ENCODE measurements around the gene TCEANC.

Gene TCEANC

DNA sequence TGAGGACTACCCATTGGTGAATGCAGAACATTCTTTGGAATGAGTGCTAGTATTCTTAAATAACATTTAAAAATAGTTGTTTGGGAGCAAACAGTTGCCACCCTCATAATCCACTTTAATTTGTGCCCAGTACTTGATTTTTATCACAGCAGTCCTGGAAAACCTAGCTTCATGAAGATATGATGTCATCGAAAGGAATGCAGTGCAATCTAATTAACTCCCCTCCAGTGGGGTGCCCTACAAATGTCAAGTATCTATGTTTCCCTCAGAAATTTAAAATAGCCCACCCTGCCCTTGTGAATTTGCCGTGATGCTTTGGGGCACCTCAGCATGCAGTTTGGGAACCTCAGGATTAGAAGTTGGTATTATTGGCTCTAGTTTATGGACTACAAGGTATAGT, 41.4 kb downstream of the TCEANC start:
- DNase-seq = no peak

DNA sequence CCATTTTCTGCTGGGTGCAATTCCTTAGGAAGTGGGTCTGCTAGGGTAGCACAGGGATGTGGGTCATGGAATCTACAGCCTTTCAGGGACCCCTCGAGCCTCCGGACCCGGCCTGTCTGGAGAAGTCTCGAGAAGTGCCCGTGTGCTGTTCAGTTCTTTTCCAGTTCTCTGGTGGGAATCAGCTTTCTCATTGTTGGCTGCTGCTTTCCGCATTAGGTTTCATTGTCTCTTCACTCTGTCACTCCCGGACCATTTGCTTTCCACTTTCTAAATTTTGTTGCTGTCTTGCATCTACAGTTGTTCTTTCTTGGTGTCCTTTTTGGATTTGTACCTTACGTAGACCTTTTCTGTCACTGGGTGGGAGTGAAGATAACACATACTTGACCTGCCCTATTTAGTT, 42.0 kb downstream of the TCEANC start:
- no peak for DNase-seq

DNA sequence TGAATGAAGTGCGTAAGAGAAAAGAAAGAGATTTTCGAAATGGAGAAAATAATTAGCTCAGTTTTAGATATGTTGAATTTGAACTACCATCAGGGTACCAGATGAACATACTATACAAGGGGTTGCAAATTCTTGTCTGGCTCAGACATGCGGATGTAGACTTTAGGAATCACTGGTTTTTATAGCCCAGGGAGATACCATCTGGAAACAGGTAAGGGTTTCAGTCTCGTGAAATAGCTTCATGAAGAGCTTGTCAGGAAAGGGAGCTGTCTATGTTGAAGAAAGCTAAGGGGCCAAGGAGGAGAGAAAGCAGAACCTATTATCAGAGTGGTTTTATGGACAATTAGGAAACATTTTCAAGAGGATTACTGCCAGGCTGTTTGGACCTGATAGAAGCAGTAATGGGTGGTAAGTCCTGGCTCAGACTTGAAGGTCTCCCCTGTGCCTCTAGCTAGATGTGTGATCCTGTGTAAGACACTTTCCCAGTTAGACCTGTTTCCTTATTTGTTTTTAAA, 42.7 kb downstream of the TCEANC start:
- no peak for DNase-seq

DNA sequence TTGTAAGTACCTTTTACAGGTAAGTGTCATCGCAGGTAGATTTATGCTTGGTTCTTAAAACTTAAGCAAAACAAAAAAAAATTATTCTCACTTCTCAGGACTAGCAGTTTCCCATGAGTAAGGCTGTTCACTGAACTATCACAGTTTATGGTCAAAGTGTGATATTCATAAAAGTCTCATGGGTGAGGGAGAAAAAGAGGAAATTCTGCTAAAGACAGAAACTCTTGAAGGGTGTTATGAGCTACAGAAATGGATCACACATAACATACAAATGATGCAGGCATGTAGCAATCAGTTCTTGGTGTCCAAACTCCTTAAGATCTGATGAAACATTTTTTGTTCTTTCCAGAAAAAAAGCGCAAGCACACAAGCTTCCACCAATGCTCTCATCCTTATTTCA, 44.5 kb downstream of the TCEANC start:
- DNase-seq = no peak

DNA sequence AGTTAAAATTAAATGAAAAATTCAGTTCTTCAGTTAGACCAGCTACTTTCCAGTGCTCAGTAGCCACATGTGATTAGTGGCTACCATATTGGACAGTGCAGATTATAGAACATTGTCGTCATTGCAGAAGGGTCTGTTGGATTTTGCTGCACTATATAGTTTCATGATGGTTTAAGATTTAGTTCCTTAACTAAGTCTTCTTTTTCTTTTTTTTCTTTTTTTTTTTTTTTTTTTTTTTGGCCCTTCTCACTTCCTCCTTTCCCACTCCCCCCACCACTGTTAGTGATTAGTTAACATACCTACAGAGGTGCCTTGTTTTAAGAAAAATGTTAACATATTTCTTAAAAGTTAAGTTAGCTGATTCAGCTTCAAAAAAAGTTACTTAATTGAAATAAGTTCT, 45.0 kb downstream of the TCEANC start:
- no peak for DNase-seq

DNA sequence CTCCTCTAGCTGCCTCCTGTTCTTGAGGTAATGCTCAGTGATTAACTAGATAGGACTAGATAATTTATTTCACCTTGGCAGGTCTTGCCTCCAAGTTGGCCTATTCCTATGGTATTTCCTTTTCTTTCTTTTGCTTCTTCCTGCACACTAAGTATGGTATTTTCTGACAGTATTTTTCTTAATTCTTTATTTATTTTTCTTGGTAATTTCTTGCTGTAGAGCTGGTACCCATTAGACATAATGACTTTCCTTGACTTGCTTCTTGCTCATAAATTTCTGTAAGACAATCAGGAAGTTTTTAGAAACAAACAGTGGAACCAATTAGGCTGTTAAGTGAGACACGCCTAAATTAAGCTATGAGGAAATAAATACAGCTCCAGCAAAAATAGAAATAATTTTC, 45.5 kb downstream of the TCEANC start:
- DNase-seq = no peak

DNA sequence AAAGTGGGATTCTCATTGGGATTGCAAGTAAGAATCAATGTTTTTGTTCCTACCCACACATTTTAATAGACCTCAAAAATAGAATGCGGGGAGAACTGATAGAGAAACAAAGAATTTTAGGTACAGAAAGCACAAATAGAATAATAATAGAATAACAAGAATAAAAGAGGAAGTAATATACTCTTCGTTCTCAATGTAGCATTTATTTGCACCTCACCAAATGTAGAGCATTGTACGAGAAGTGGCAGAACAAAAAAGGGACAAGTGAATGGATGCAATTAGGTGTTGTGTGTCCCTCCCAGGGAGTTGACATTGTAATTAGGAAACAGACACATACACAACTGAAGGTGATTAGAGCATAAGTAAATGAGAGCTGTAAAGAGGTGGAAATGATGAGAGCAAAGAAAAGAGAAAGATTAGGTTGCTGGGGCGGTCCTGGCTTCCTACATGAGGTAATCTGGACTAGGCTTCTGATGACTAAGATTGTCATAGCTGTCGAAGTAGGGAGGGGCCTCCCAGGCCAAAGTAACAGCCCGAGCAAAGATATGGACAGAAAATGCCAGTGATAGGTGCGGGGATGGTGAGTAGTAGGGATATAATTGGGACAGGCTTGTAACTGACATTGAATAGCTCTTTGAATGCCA, 46.4 kb downstream of the TCEANC start:
- no peak for DNase-seq

DNA sequence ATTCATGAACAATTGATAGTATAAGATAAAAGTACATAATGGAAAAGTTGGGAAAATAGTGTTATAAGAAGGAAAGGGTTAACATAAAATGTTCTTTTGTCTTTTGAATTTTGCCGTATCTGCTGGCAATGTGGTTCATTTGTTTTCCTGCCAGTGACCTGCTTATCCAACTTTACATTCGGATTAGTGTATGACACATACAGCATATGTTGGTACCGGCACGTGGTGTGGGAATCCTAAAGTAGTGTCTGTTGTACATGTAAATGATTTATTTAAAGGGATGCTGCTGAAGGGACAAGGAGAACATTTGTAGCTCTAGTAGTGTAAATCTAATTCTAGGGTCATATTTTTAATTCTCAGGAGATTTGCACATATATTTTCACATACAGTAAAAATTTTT, 47.4 kb downstream of the TCEANC start:
- DNase-seq = no peak

DNA sequence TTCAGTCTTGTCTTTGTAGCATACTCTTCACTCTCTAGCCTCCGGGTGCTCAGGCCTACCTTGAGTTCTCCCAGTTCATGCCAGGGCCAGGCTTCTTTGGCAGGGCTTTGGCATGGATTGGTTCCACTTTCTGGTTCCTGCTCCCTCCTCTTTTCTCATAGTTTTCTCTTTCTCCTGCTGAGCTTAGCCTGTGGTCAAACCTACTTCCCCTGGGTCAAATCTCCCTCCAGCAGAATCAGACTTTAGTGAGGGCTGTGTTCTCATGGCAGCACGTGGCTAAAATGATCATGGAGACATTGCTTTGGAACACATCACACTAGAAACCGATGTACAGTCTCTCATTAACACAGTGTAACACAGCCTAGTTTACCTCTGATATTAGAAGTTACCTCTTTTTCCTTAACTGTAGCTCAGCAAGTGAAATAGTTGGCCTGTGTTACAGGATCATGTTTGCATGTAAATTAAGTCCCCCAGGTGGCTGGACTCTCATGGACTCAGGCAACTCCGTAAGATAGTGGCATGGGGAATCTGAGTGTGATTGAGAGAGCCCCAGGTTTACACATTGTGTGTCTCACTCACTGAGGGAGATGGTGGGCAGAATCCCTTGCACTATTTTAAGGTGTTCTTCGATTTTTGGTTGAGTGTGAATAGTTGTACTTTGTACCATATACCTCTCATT, 49.3 kb downstream of the TCEANC start:
- DNase-seq = no peak

DNA sequence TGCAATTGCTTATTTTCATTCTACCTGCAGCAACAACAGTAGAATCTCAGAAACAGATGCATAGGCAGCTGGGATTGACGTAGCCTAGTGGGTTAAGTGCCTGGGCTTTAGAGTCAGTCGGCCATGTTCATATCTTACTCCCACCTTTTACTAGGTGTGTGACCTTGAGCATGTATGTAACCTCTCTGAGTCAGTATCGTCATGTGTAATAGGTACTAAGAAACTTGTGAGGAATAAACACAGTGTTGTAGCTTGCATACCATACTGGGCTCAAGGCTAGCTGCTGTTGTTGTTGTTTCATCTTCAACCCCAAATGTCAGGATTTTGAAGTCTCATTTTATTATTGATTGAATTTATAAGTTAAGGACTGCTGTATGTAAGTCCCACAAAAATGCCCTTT, 50.2 kb downstream of the TCEANC start:
- no peak for DNase-seq

DNA sequence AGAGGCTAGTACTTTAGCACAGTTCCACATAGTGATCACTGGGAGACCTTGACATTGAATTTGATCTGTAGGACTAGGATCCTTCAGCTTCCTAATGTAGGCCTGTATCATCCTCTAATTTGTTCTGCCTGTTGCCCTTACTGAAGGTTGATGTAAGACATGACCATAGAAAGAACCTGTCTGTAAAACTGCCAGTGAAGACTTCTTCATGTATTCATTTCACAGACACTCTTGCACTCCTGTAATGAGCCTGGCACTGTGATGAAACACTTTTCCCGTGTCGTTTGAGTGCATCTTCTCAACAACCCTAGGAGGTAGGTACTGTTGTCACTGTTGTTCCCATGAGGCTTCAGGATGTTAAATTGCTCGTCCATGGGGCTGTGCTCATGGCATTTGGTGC, 50.6 kb downstream of the TCEANC start:
- no peak for DNase-seq

DNA sequence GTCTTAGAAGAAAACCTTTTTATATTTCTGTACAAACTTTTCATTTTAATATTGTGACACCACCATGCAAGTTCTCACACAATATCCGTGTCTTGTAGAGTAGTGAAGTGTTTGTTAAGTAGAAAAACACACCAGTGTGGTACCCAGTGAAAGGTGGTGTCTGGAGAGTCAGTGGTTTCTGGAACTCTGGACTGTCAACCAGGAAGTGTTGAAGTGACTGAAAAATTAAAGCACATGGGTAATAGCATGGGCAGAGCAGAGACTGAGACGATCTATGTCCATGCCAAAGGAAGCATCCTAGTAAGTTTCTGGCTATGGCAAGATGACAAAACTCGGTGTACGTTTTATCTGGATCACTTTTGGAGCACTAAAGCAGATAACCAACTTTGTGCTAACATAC, 58.2 kb downstream of the TCEANC start:
- DNase-seq = no peak
